A549 (cell line): ENCODE results near the gene TEAD3. TPM values are rescaled to one million over a fixed set of nuclear protein-coding genes. Genes with fewer than 3 reads are reported as not detected.

ENCODE experiments used
- ATAC-seq, 2 experiments: fragments of 200-7000 bp in 1 of 2; fragments of >200 bp in 1 of 2; cut with Nextera tagmentation in 1 of 2; cut with Tn5 transposase in 1 of 2; 3 replicates each; pipeline versions ENCODE4 v1.8.0 to v1.9.1; 2018 to 2020; ENCODE audit warnings: mild to moderate bottlenecking in 1 of 2, moderate library complexity in 1 of 2
- CTCF ChIA-PET: fragments of 300-600 bp; sonication (Branson Sonifier 250); formaldehyde crosslinking; extraction: SDS; loops from one replicate; lab custom pipeline; 2021; ENCODE audit warnings: antibody characterized with exemption, inconsistent platforms; lab: Yijun Ruan, JAX
- POLR2A ChIA-PET: fragments of 350-600 bp; formaldehyde crosslinking; extraction: SDS; loops from one replicate; lab custom pipeline; 2021; ENCODE audit warnings: antibody characterized with exemption, inconsistent platforms; lab: Yijun Ruan, JAX
- DNase-seq, 2 experiments: peaks; one replicate each; pipeline versions ENCODE4 v3.0.0 to v3.0.0-alpha.2; 2011 to 2016; ENCODE audit warnings: low read depth in 1 of 2, low spot score in 1 of 2
- FAIRE-seq: peaks from 2 replicates; lab custom pipeline; 2011; peaks lifted over from hg19 to GRCh38; lab: Jason Lieb, UNC
- H3K27ac ChIP-seq, 2 experiments: fragments of >200 bp; sonication (Bioruptor Twin); formaldehyde crosslinking; 3 replicates each; pipeline ENCODE4 v1.5.1; 2016 to 2017
- H3K4me1 ChIP-seq: fragments of >200 bp; sonication (Bioruptor Twin); formaldehyde crosslinking; 3 replicates; pipeline ENCODE4 v1.6.1; 2016
- H3K4me2 ChIP-seq: fragments of >200 bp; sonication (Bioruptor Twin); formaldehyde crosslinking; 3 replicates; pipeline ENCODE4 v1.6.1; 2016
- H3K4me3 ChIP-seq: fragments of >200 bp; sonication (Bioruptor Twin); formaldehyde crosslinking; 3 replicates; pipeline ENCODE4 v1.5.1; 2016
- H3K9me3 ChIP-seq: fragments of >200 bp; sonication (Bioruptor Twin); formaldehyde crosslinking; 3 replicates; pipeline ENCODE4 v1.6.1; 2016
- ATOH8 ChIP-seq: fragments of 250-450 bp; sonication (Bioruptor Pico); IDR thresholded peaks from 2 replicates; pipeline ENCODE4 v1.5.0; 2020; ENCODE audit warnings: low read depth, mild to moderate bottlenecking, moderate library complexity
- BHLHE40 ChIP-seq: IDR thresholded peaks from 2 replicates; pipeline ENCODE4 v1.6.1; 2012; ENCODE audit warnings: low read depth, low read length, inconsistent platforms
- CHD2 ChIP-seq: fragments of 150-350 bp; IDR thresholded peaks from 2 replicates; pipeline ENCODE4 v1.6.1; 2014; ENCODE audit warnings: low read length; ENCODE audit not compliant: partially characterized antibody
- CHD4 ChIP-seq: fragments of 200-600 bp; sonication (generic); IDR thresholded peaks from 2 replicates; pipeline ENCODE4 v1.6.1; 2016; ENCODE audit warnings: antibody characterized with exemption, mild to moderate bottlenecking, borderline replicate concordance
- E2F6 ChIP-seq: IDR thresholded peaks from 2 replicates; pipeline ENCODE4 v1.6.1; 2012; ENCODE audit warnings: low read depth, borderline replicate concordance
- EHMT2 ChIP-seq: fragments of 200-600 bp; sonication (generic); IDR thresholded peaks from 2 replicates; pipeline ENCODE4 v1.6.1; 2016; ENCODE audit warnings: antibody characterized with exemption, low read depth, mild to moderate bottlenecking, moderate library complexity
- EP300 ChIP-seq, 2 experiments: fragments of >200 bp; sonication (Bioruptor Twin); formaldehyde crosslinking; IDR thresholded peaks; 2 replicates in 1 of 2; 3 replicates in 1 of 2; pipeline ENCODE4 v1.6.1; 2016 to 2017
- HES2 ChIP-seq: fragments of >200 bp; sonication (Bioruptor Twin); formaldehyde crosslinking; IDR thresholded peaks from 2 replicates; pipeline ENCODE4 v1.6.1; 2016
- HEYL ChIP-seq: fragments of 250-450 bp; sonication (Bioruptor Pico); IDR thresholded peaks from 2 replicates; pipeline ENCODE4 v1.8.0; 2021; ENCODE audit warnings: mild to moderate bottlenecking, moderate library complexity
- HMGXB4 ChIP-seq: fragments of 250-450 bp; sonication (Bioruptor Pico); IDR thresholded peaks from 2 replicates; pipeline ENCODE4 v1.5.0; 2021; ENCODE audit warnings: mild to moderate bottlenecking, moderate library complexity, borderline replicate concordance
- HOXA7 ChIP-seq: fragments of 250-450 bp; sonication (Bioruptor Pico); IDR thresholded peaks from 2 replicates; pipeline ENCODE4 v1.5.0; 2020; ENCODE audit warnings: mild to moderate bottlenecking, moderate library complexity
- HOXB5 ChIP-seq: fragments of 250-450 bp; sonication (Bioruptor Pico); IDR thresholded peaks from 2 replicates; pipeline ENCODE4 v1.5.0; 2020; ENCODE audit warnings: mild to moderate bottlenecking, moderate library complexity
- JUN ChIP-seq, 2 experiments: fragments of >200 bp; sonication (Bioruptor Twin); formaldehyde crosslinking; IDR thresholded peaks; 2 replicates in 1 of 2; 3 replicates in 1 of 2; pipeline ENCODE4 v1.6.1; 2016 to 2017
- KDM5A ChIP-seq: fragments of 200-600 bp; sonication (generic); IDR thresholded peaks from 2 replicates; pipeline ENCODE4 v1.6.1; 2016; ENCODE audit warnings: antibody characterized with exemption, mild to moderate bottlenecking
- NFE2L2 ChIP-seq: fragments of 150-350 bp; conservative IDR thresholded peaks from 2 replicates; pipeline ENCODE4 v1.6.1; 2014; ENCODE audit warnings: low read length
- NR3C1 ChIP-seq: fragments of >200 bp; sonication (Bioruptor Twin); formaldehyde crosslinking; IDR thresholded peaks from 3 replicates; pipeline ENCODE4 v1.6.1; 2017
- PBX3 ChIP-seq: IDR thresholded peaks from 2 replicates; pipeline ENCODE4 v1.6.1; 2012
- PHF8 ChIP-seq: fragments of 200-600 bp; sonication (generic); IDR thresholded peaks from 2 replicates; pipeline ENCODE4 v1.6.1; 2016; ENCODE audit warnings: low read depth, mild to moderate bottlenecking, antibody characterized with exemption, moderate library complexity, borderline replicate concordance
- POLR2A ChIP-seq: IDR thresholded peaks from 2 replicates; pipeline ENCODE4 v1.6.1; 2012; ENCODE audit warnings: mild to moderate bottlenecking, low read length
- ZC3H11A ChIP-seq: fragments of 450-650 bp; IDR thresholded peaks from 2 replicates; pipeline ENCODE4 v1.6.1; 2014; ENCODE audit warnings: antibody characterized with exemption, mild to moderate bottlenecking
- ZFP36 ChIP-seq: fragments of 450-650 bp; IDR thresholded peaks from 2 replicates; pipeline ENCODE4 v1.6.1; 2014; ENCODE audit warnings: borderline replicate concordance; ENCODE audit not compliant: partially characterized antibody
- WGBS: methylation state at CpG from one replicate; pipeline ENCODE4 v1.1.6; 2017; ENCODE audit errors: missing lambda C conversion rate; 5-methylcytosine and 5-hydroxymethylcytosine counted together
- polyA plus RNA-seq, 4 experiments: library from polyadenylated mRNA; depleted of rRNA in 3 of 4; stranded (reverse); fragments of >200 nt; fragmentation: RNase III in 1 of 4; extraction: RNeasy Plus Mini Kit Qiagen cat#74134 plus additional on column Dnase treatment in 1 of 4; gene quantifications; 2 replicates in 3 of 4; 3 replicates in 1 of 4; pipeline ENCODE4 v1.2.3, GENCODE V29; 2011 to 2017

The TEAD3 gene
- polyA plus RNA-seq, 2 of the 4 experiments (the other 2 are of a cell fraction): 2.1 to 4.2 TPM

- no peak for TF ChIP-seq HOXA7 (CRISPR knock-in tag)
- Histone ChIP-seq H3K4me3 (no peak overlapping the region), H3K4me1 (peaks cover under 1% of the 10 kb centered on the region; the same call in 2 of the 3 replicates), H3K4me2 (no peak overlapping the region), H3K27ac (no peak overlapping the region), H3K9me3 (no peaks in the 10 kb centered on the region)
- POLR2A ChIA-PET: no interaction called here
- no peak for ATAC-seq
- DNase-seq: no peak
- CTCF ChIA-PET: interaction anchor here (0.9 kb wide), 1 partner anchor 11 kb away, joined by 3 read pairs; no protein-coding TSS in a partner anchor
- no peak for FAIRE-seq
- WGBS: 97% methylated on average over 4 of the region's 5 CpGs
These were observed 19.2 kb downstream of the TEAD3 start for GRCh38 chr6:35477551-35478179.

GRCh38 chr6:35477028-35477427 lies 19.9 kb downstream of the TEAD3 start:
- CTCF ChIA-PET: interaction anchor here (0.9 kb wide), 1 partner anchor 10 kb away, joined by 3 read pairs; no protein-coding TSS in a partner anchor
- Histone ChIP-seq H3K27ac (no peak overlapping the region), H3K4me1 (peaks cover 7% of the 10 kb centered on the region; the same call in 2 of the 3 replicates), H3K4me2 (no peak overlapping the region), H3K9me3 (no peaks in the 10 kb centered on the region), H3K4me3 (no peak overlapping the region)
- POLR2A ChIA-PET: no interaction called here
- ATAC-seq: no peak
- DNase-seq: no peak
- TF ChIP-seq JUN (IDR thresholded peaks at IDR 0.05) (no peak), HES2 (no peak), HOXB5 (CRISPR knock-in tag) (no peak), CHD4 (no peak), NR3C1 (no peak), BHLHE40 (no peak)
- WGBS: 92% methylated on average over 4 of the region's 8 CpGs
- FAIRE-seq: no peak

- FAIRE-seq (no peak), ATAC-seq (peak in 1 of 2 experiments; percentile 10; a peak in 3 of 6 replicates), DNase-seq (no peak)
- CTCF ChIA-PET: no interaction called here
- no peak overlapping the region for H3K27ac ChIP-seq
- peaks cover 17% of the 10 kb centered on the region for H3K4me1 ChIP-seq
- H3K9me3 ChIP-seq: no peaks in the 10 kb centered on the region
- H3K4me3 ChIP-seq: no peak overlapping the region
- POLR2A ChIA-PET: no interaction called here
- 83% methylated on average over 8 of the region's 14 CpGs for WGBS
- TF ChIP-seq ZC3H11A: no peak
- TF ChIP-seq POLR2A: no peak
- no peak for TF ChIP-seq CHD4
- TF ChIP-seq HOXA7 (CRISPR knock-in tag): no peak
- TF ChIP-seq ATOH8 (CRISPR knock-in tag): no peak
- TF ChIP-seq HEYL (CRISPR knock-in tag): no peak
- TF ChIP-seq PHF8: no peak
- TF ChIP-seq KDM5A: no peak
- TF ChIP-seq ZFP36: no peak
- TF ChIP-seq EHMT2: no peak
- TF ChIP-seq CHD2: no peak
- no peak for TF ChIP-seq EP300 (IDR thresholded peaks at IDR 0.05)
- TF ChIP-seq PBX3: no peak
- no peak for TF ChIP-seq HMGXB4
- no peak for TF ChIP-seq NFE2L2
- no peak for TF ChIP-seq E2F6
- TF ChIP-seq, all 56 proteins: peak for 0
- H3K4me2 ChIP-seq: no peak overlapping the region
These were observed 20.9 kb downstream of the TEAD3 start for GRCh38 chr6:35476004-35476403.
